GM18909 (cell line): ENCODE data around the gene SPDEF.

Source experiments
- ATAC-seq: cut with Tn5 transposase; IDR thresholded peaks from one replicate; pipeline ENCODE4 v1.9.1; 2021; ENCODE audit warnings: mild to moderate bottlenecking; ENCODE audit not compliant: unreplicated experiment, poor library complexity

Gene SPDEF

GRCh38 chr6:34547701-34548644 is 8.2 kb downstream of the SPDEF start:
- no peak for ATAC-seq

- no peak for ATAC-seq
Observed at GRCh38 chr6:34546551-34547321, 9.4 kb downstream of the SPDEF start.

- ATAC-seq: no peak
Observed at GRCh38 chr6:34544776-34545471, 11.2 kb downstream of the SPDEF start.

GRCh38 chr6:34544052-34544604 is 12.0 kb downstream of the SPDEF start:
- no peak for ATAC-seq

GRCh38 chr6:34543421-34543820 is 12.7 kb downstream of the SPDEF start:
- ATAC-seq: no peak

- ATAC-seq: no peak
Observed at GRCh38 chr6:34540841-34541240, 15.3 kb downstream of the SPDEF start.

- no peak for ATAC-seq
Observed at GRCh38 chr6:34540222-34540621, 15.9 kb downstream of the SPDEF start.

- ATAC-seq: no peak
Observed at GRCh38 chr6:34539181-34539580, 16.9 kb downstream of the SPDEF start.

GRCh38 chr6:34538581-34538980 is 17.5 kb downstream of the SPDEF start:
- ATAC-seq: no peak

GRCh38 chr6:34537922-34538550 is 18.1 kb downstream of the SPDEF start:
- no peak for ATAC-seq

GRCh38 chr6:34536959-34537848 is 18.9 kb downstream of the SPDEF start:
- ATAC-seq: no peak

- no peak for ATAC-seq
Observed at GRCh38 chr6:34536251-34536958, 19.7 kb downstream of the SPDEF start.

GRCh38 chr6:34535646-34536045 is 20.5 kb downstream of the SPDEF start:
- no peak for ATAC-seq

- no peak for ATAC-seq
Observed at GRCh38 chr6:34535199-34535598, 20.9 kb downstream of the SPDEF start.

- ATAC-seq: no peak
Observed at GRCh38 chr6:34534656-34535055, 21.5 kb downstream of the SPDEF start.

- ATAC-seq: no peak
Observed at GRCh38 chr6:34534146-34534545, 22.0 kb downstream of the SPDEF start.

GRCh38 chr6:34532230-34532629 is 23.9 kb downstream of the SPDEF start:
- ATAC-seq: no peak

- no peak for ATAC-seq
Observed at GRCh38 chr6:34531580-34532201, 24.4 kb downstream of the SPDEF start.
